Endothelial cell of umbilical vein (primary cell): Measurements from ENCODE around the gene VASN. TPM values are rescaled to one million over a fixed set of nuclear protein-coding genes. Genes with fewer than 3 reads are reported as not detected.

Experiments
- BruUV-seq: library from RNA; stranded (reverse); fragments of 400-500 nt; replicated peaks from 2 replicates; lab custom pipeline; 2021; lab: Mats Ljungman, UMichigan
- CTCF ChIA-PET: fragments of 300-600, 350-600 bp; sonication (Branson Sonifier 250); formaldehyde crosslinking; loops from one replicate; lab custom pipeline; 2021; ENCODE audit warnings: antibody characterized with exemption, inconsistent platforms; lab: Charles Lee
- POLR2A ChIA-PET: fragments of 300-600, 350-600 bp; sonication (Branson Sonifier 250); formaldehyde crosslinking; loops from one replicate; lab custom pipeline; 2021; ENCODE audit warnings: antibody characterized with exemption, inconsistent platforms; lab: Charles Lee
- DNase-seq: peaks from one replicate; pipeline ENCODE4 v3.0.0-alpha.2; 2011; ENCODE audit warnings: low read depth, low spot score
- FAIRE-seq: peaks from 2 replicates; lab custom pipeline; 2011; peaks lifted over from hg19 to GRCh38; lab: Jason Lieb, UNC
- H2AFZ ChIP-seq: 2 replicates; pipeline ENCODE4 v1.6.0; 2012; ENCODE audit warnings: low read depth, low read length, control low read depth, inconsistent platforms
- H3K27ac ChIP-seq: 2 replicates; pipeline ENCODE4 v1.5.1; 2011; ENCODE audit warnings: low read depth, mild to moderate bottlenecking, control low read depth, low read length, moderate library complexity; ENCODE audit not compliant: insufficient read depth
- H3K27me3 ChIP-seq, 2 experiments: 2 replicates each; pipeline versions ENCODE4 v1.6.0 to v1.6.1; 2011; ENCODE audit warnings: low read length in 2 of 2, mixed read lengths in 1 of 2; ENCODE audit not compliant: control insufficient read depth in 2 of 2, insufficient read depth in 2 of 2
- H3K36me3 ChIP-seq, 2 experiments: 2 replicates in 1 of 2; 3 replicates in 1 of 2; pipeline ENCODE4 v1.5.1; 2011; ENCODE audit warnings: low read length in 2 of 2, mild to moderate bottlenecking in 1 of 2, moderate library complexity in 1 of 2; ENCODE audit not compliant: control insufficient read depth in 2 of 2, insufficient read depth in 2 of 2; ENCODE audit errors: extremely low read depth in 1 of 2
- H3K4me1 ChIP-seq: 3 replicates; pipeline ENCODE4 v1.5.1; 2011; ENCODE audit warnings: mild to moderate bottlenecking, low read length; ENCODE audit not compliant: control insufficient read depth, insufficient read depth; ENCODE audit errors: extremely low read depth
- H3K4me2 ChIP-seq: 2 replicates; pipeline ENCODE4 v1.6.1; 2011; ENCODE audit warnings: low read length, control low read depth, mixed read lengths; ENCODE audit not compliant: insufficient read depth
- H3K4me3 ChIP-seq, 3 experiments: fragments of 200-600 bp in 1 of 3; sonication (generic), shearing (Covaris generic) in 1 of 3; replicated peaks in 1 of 3; 2 replicates each; pipeline ENCODE4 v1.5.1; 2011 to 2016; ENCODE audit warnings: control low read depth in 3 of 3, low read length in 3 of 3, mild to moderate bottlenecking in 2 of 3, inconsistent platforms in 1 of 3, low read depth in 1 of 3, moderate library complexity in 1 of 3; ENCODE audit not compliant: insufficient read depth in 1 of 3
- H3K79me2 ChIP-seq: 2 replicates; pipeline ENCODE4 v1.6.0; 2012; ENCODE audit warnings: low read length, inconsistent platforms; ENCODE audit not compliant: control insufficient read depth, insufficient read depth
- H3K9ac ChIP-seq: replicated peaks from 2 replicates; pipeline ENCODE3; 2011; ENCODE audit warnings: low read length, control low read depth; ENCODE audit not compliant: insufficient read depth; ENCODE audit errors: extremely low read depth
- H3K9me1 ChIP-seq: replicated peaks from 3 replicates; pipeline ENCODE4 v1.6.0; 2011; ENCODE audit warnings: mild to moderate bottlenecking, low read length; ENCODE audit not compliant: control insufficient read depth, insufficient read depth; ENCODE audit errors: extremely low read depth
- H3K9me3 ChIP-seq: replicated peaks from 2 replicates; pipeline ENCODE4 v1.5.1; 2012; ENCODE audit warnings: low read length, inconsistent platforms; ENCODE audit not compliant: control insufficient read depth, insufficient read depth
- H4K20me1 ChIP-seq: replicated peaks from 2 replicates; pipeline ENCODE3; 2011; ENCODE audit warnings: mild to moderate bottlenecking, low read length; ENCODE audit not compliant: control insufficient read depth, insufficient read depth; ENCODE audit errors: extremely low read depth
- CTCF ChIP-seq, 2 donors: IDR thresholded peaks; 1 replicate in 1 of 2; 2 replicates in 1 of 2; pipeline ENCODE4 v1.5.1; 2011; ENCODE audit warnings: low read length in 2 of 2, mild to moderate bottlenecking in 2 of 2, moderate library complexity in 2 of 2, control low read depth in 1 of 2, inconsistent platforms in 1 of 2, low read depth in 1 of 2; ENCODE audit not compliant: insufficient read depth in 1 of 2; ENCODE audit errors: extremely low read depth in 1 of 2
- EZH2 ChIP-seq: IDR thresholded peaks from 2 replicates; pipeline ENCODE4 v1.6.1; 2012; ENCODE audit warnings: borderline replicate concordance, low read depth, mild to moderate bottlenecking, moderate library complexity, low read length, inconsistent platforms; ENCODE audit not compliant: severe bottlenecking
- FOS ChIP-seq: IDR thresholded peaks from 2 replicates; pipeline ENCODE4 v1.6.1; 2011; ENCODE audit warnings: mild to moderate bottlenecking, low read length, moderate library complexity, borderline replicate concordance; ENCODE audit not compliant: insufficient read depth
- GATA2 ChIP-seq: IDR thresholded peaks from 2 replicates; pipeline ENCODE4 v1.7.0; 2011; ENCODE audit warnings: low read depth, mild to moderate bottlenecking, moderate library complexity, mixed read lengths, low read length; ENCODE audit not compliant: insufficient read length, insufficient read depth
- JUN ChIP-seq: IDR thresholded peaks from 2 replicates; pipeline ENCODE4 v1.6.1; 2011; ENCODE audit warnings: borderline replicate concordance, low read depth; ENCODE audit not compliant: insufficient read length, insufficient read depth
- MAX ChIP-seq: IDR thresholded peaks from 2 replicates; pipeline ENCODE4 v1.6.1; 2011; ENCODE audit not compliant: insufficient read depth, insufficient read length
- MYC ChIP-seq: IDR thresholded peaks from one replicate; pipeline ENCODE4 v1.6.1; 2011; ENCODE audit warnings: mild to moderate bottlenecking, low read depth, low read length
- POLR2A ChIP-seq: IDR thresholded peaks from 2 replicates; pipeline ENCODE4 v1.6.1; 2012; ENCODE audit warnings: low read depth, mild to moderate bottlenecking, control low read depth, low read length
- POLR2AphosphoS5 ChIP-seq: IDR thresholded peaks from 2 replicates; pipeline ENCODE4 v1.6.1; 2012; ENCODE audit warnings: low read depth, mild to moderate bottlenecking, control low read depth, low read length, moderate library complexity; ENCODE audit not compliant: insufficient read depth
- dilution Hi-C: fragments of 300-500 bp; cut with MboI; formaldehyde crosslinking; loops from one replicate; pipeline ENCODE4 v1.15.0; 2019; ENCODE audit warnings: low sequenced_read_pairs; ENCODE audit not compliant: extremely low pct_ligation_motif_present
- intact Hi-C: fragments of 100-400 bp; cut with micrococcal nuclease; formaldehyde crosslinking; loops from one replicate; pipeline ENCODE4 v1.10.0; 2022
- polyA plus RNA-seq, 4 experiments: library from polyadenylated mRNA; depleted of rRNA in 3 of 4; stranded (reverse) in 3 of 4; unstranded in 1 of 4; fragments of >200 nt; gene quantifications; 2 replicates each; pipeline versions ENCODE4 v1.2.1 to v1.2.3, GENCODE V29; 2011 to 2012; ENCODE audit warnings: missing spikeins in 1 of 4
- total RNA-seq: library from RNA; stranded (reverse); gene quantifications from 2 replicates; pipeline ENCODE4 v1.2.3, GENCODE V29; 2021

Gene VASN
- total and polyA plus RNA-seq, 2 donors (not counting 3 experiments of a cell fraction or from before 2014, with no cell fraction given) = 0.41 to 0.42 TPM

GRCh38 chr16:4372578-4373355, 1.1 kb downstream of the VASN start:
- TF ChIP-seq POLR2AphosphoS5 (no peak), JUN (no peak), POLR2A (no peak), EZH2 (no peak), CTCF (IDR thresholded peaks at IDR 0.05; ENCODE audit: extremely low read depth in 1 of 2, insufficient read depth in 1 of 2, low read depth in 1 of 2, low read length in 2 of 2) (no peak), GATA2 (no peak), MAX (no peak), FOS (no peak), MYC (no peak)
- H3K27ac ChIP-seq = no peak overlapping the region
- no peaks in the 10 kb centered on the region for H3K9me1 ChIP-seq
- DNase-seq (no peak), FAIRE-seq (no peak)
- H4K20me1 ChIP-seq = no peaks in the 10 kb centered on the region
- H3K27me3 ChIP-seq = no peaks in the 10 kb centered on the region
- H3K4me1 ChIP-seq = peaks cover 6% of the 10 kb centered on the region
- no peaks in the 10 kb centered on the region for H3K36me3 ChIP-seq
- intact Hi-C loops = no loop called here
- ChIA-PET POLR2A (no interaction called here), CTCF (interaction anchor here (1.3 to 3.3 kb wide), 3 partner anchors 14 to 31 kb away, joined by 3 to 11 read pairs (median 5); no protein-coding TSS in a partner anchor)
- no peaks in the 10 kb centered on the region for H3K9me3 ChIP-seq
- dilution Hi-C loops = no loop called here
- peak overlapping the region; percentile 56 for H3K4me2 ChIP-seq
- no peaks in the 10 kb centered on the region for H3K79me2 ChIP-seq
- H2AFZ ChIP-seq = no peak overlapping the region
- no peak overlapping the region for H3K4me3 ChIP-seq
- no peak overlapping the region for H3K9ac ChIP-seq
- BruUV-seq = no TSS peak
